ENCODE results near the gene PNPLA3.

PNPLA3 gene

GRCh38 chr22:43994416-43994815 lies 70.8 kb downstream of the PNPLA3 start:
- DNase-seq = no peak

DNA sequence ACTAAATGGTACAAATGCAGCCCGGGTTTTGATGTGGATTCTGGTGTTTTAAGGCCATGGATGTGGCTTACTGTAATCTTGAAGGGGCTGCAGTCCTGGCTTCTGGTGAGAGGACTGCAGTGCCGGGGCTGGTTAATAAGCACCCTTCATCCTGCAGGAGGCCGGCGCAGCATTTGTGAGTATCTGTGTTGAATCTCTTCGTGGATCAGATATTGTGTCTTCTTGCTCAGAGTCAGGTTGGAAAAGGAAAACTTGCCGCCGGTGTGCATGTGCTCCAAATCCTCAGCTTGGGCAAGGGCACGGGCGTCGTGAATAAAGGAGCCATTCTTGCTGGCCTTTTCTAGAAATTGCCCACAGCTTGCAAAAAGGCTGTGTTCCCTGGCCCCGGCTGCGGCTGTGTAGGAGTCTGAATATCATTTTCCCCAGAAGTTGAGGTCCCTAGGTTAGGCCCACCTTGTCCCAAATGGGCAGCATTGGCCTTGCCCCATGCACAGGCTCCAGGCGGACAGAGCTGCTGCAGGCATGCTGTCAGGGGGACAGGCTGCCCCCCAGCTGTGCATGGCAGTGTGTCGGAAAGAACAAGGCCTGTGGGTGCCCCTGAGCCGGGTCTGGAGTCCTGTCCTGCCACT lies 71.6 kb downstream of the PNPLA3 start:
- DNase-seq = no peak

DNA sequence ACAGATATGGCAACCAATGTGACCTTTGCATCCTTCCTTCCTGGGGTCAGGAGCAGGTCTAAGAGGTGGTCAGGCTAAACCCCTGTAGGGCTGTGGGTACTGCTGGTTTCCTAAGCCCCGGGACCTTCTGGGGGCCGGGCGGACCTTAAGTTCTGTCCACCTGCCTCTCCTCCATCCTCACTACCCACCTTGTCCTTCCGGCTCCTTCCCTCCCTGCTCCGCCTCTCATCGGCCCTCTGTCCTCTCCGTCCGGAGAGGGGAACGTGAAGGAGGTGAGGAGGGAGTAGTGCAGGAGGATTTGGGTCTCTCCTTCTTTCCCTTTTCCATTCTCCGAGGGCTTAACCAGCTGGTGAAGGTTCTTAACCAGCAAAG lies 72.2 kb downstream of the PNPLA3 start:
- no peak for DNase-seq

DNA sequence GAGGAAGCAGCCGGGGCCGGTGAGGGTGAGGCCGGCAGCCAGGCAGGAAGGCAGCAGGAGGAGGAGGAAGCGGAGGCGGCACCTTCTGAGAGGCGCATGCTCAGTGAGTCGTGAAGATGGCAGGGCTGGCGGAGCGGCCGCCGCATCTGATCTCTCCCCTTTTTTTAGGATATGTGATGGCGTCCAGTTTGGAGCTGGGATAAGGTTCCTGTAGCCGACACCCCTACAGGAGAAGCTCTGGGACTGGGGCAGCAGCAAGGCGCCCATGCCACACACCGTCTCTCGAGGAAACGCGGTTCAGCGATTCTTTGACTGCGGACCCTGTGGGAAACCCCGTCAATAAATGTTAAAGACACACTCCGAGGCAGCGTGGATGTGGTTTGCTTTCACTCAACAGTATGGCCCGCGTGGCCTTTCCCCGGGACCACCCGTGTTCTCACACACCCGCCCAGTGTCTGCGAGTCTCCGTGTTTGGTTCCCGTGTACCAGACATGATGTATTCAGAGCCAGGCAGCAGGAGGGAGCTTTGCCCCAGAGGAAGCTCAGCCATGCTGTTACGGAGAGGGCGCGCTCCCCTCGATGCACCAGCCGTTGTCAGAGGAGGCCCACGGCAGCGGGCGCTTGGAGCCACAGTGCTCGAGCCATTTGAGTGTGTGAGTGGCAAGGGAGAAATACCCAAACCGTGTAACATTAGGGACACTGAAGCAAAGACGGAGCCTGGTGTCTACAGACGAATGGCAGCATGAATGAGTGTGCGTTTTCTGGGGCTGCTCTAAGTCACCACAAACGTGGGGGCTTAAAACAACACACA lies 72.8 kb downstream of the PNPLA3 start:
- DNase-seq = no peak

GRCh38 chr22:43996981-43997265 lies 73.3 kb downstream of the PNPLA3 start:
- DNase-seq = no peak

All from fibroblast of skin of abdomen (primary cell).